ENCODE results near the gene CD2. TPM values are rescaled to one million over a fixed set of nuclear protein-coding genes. Genes with fewer than 3 reads are reported as not detected.

Gene CD2
- not detected in 5 replicates for total RNA-seq (2022; extraction: Qiagen RNA extraction)

GRCh38 chr1:116754198-116754977, at the start of gene CD2:
CD2 (plus strand) TSS chr1:116754430; CDS start chr1:116754493, 63 bp downstream.

Other genes with a start within 250 kb of the CD2 start
- gene CD58, start 183.4 kb upstream of the CD2 start, total RNA-seq (2022; extraction: Qiagen RNA extraction): 20.3 to 23.5 TPM (median 21.2 TPM) in 5 replicates
- 14.6 to 19.7 TPM (median 18.2 TPM) in 5 replicates for gene IGSF3, start 86.7 kb upstream of the CD2 start, total RNA-seq (2022; extraction: Qiagen RNA extraction)
- gene PTGFRN, start 155.5 kb downstream of the CD2 start, total RNA-seq (2022; extraction: Qiagen RNA extraction): 12.5 to 17.3 TPM (median 14.8 TPM) in 5 replicates
- 0.11 to 0.36 TPM (median 0.23 TPM) in 5 replicates for gene CD101, start 247.3 kb downstream of the CD2 start, total RNA-seq (2022; extraction: Qiagen RNA extraction)